GM23248 (cell line): ENCODE measurements around the gene ASIC5. TPM values are rescaled to one million over a fixed set of nuclear protein-coding genes. Genes with fewer than 3 reads are reported as not detected.

ENCODE experiments used
- DNase-seq: peaks from one replicate; pipeline ENCODE4 v3.0.0-alpha.2; 2015
- H2AFZ ChIP-seq: fragments of 200-600 bp; sonication (generic); 2 replicates; pipeline ENCODE4 v1.6.1; 2016; ENCODE audit warnings: antibody characterized with exemption
- H3F3A ChIP-seq: fragments of 200-600 bp; sonication (generic); 2 replicates; pipeline ENCODE4 v1.6.1; 2016; ENCODE audit warnings: mild to moderate bottlenecking, antibody characterized with exemption, mixed run types; ENCODE audit not compliant: insufficient read depth
- H3K27ac ChIP-seq: fragments of 200-600 bp; sonication (generic); 2 replicates; pipeline ENCODE4 v1.5.1; 2016; ENCODE audit warnings: mild to moderate bottlenecking
- H3K27me3 ChIP-seq: fragments of 200-600 bp; sonication (generic); replicated peaks from 2 replicates; pipeline ENCODE4 v1.6.1; 2016; ENCODE audit warnings: mild to moderate bottlenecking; ENCODE audit not compliant: insufficient read depth
- H3K36me3 ChIP-seq: fragments of 200-600 bp; sonication (generic); 2 replicates; pipeline ENCODE4 v1.6.1; 2016; ENCODE audit warnings: low read depth, mild to moderate bottlenecking
- H3K4me1 ChIP-seq: fragments of 200-600 bp; sonication (generic); 2 replicates; pipeline ENCODE4 v1.6.1; 2016; ENCODE audit warnings: mild to moderate bottlenecking; ENCODE audit not compliant: insufficient read depth
- H3K4me2 ChIP-seq: fragments of 200-600 bp; sonication (generic); one replicate; pipeline ENCODE4 v1.6.1; 2016; ENCODE audit warnings: mild to moderate bottlenecking; ENCODE audit not compliant: unreplicated experiment
- H3K4me3 ChIP-seq: fragments of 200-600 bp; sonication (generic); 2 replicates; pipeline ENCODE4 v1.5.1; 2016; ENCODE audit warnings: mild to moderate bottlenecking
- H3K79me2 ChIP-seq: fragments of 200-600 bp; sonication (generic); 2 replicates; pipeline ENCODE4 v1.6.1; 2016; ENCODE audit warnings: mild to moderate bottlenecking; ENCODE audit not compliant: insufficient read depth
- H3K9ac ChIP-seq: fragments of 200-600 bp; sonication (generic); 2 replicates; pipeline ENCODE4 v1.6.1; 2016; ENCODE audit warnings: mild to moderate bottlenecking
- H3K9me2 ChIP-seq: fragments of 200-600 bp; sonication (generic); 2 replicates; pipeline ENCODE4 v1.6.1; 2016; ENCODE audit warnings: mixed run types, mild to moderate bottlenecking, moderate library complexity; ENCODE audit not compliant: insufficient read depth
- H3K9me3 ChIP-seq: fragments of 200-600 bp; sonication (generic); one replicate; pipeline ENCODE4 v1.6.1; 2017; ENCODE audit warnings: low read depth
- H4K20me1 ChIP-seq: fragments of 200-600 bp; sonication (generic); 2 replicates; pipeline ENCODE4 v1.6.0; 2016; ENCODE audit not compliant: insufficient read depth
- EZH2 ChIP-seq: fragments of 200-600 bp; sonication (generic); IDR thresholded peaks from 2 replicates; pipeline ENCODE4 v1.6.1; 2018; ENCODE audit warnings: antibody characterized with exemption, mild to moderate bottlenecking; ENCODE audit not compliant: insufficient read depth, poor library complexity, severe bottlenecking
- EZH2phosphoT487 ChIP-seq: fragments of 200-600 bp; sonication (generic); IDR thresholded peaks from 2 replicates; pipeline ENCODE4 v1.6.1; 2018; ENCODE audit warnings: antibody characterized with exemption, moderate library complexity, mild to moderate bottlenecking, low read depth; ENCODE audit not compliant: insufficient read depth
- WGBS, 2 experiments: methylation state at CpG; one replicate each; pipeline ENCODE4 v1.1.6; 2015 to 2017; ENCODE audit warnings: low lambda C conversion rate in 2 of 2, low coverage in 1 of 2; ENCODE audit errors: missing lambda C conversion rate in 2 of 2; 5-methylcytosine and 5-hydroxymethylcytosine counted together
- in situ Hi-C: fragments of 300-500 bp; cut with MboI; formaldehyde crosslinking; loops from 2 replicates; pipeline ENCODE4 v1.15.0; 2020
- polyA plus RNA-seq: library from polyadenylated mRNA; unstranded; fragments of >200 nt; fragmentation: Nextera tagmentation; extraction: Ambion mirVana; gene quantifications from 2 replicates; pipeline ENCODE4 v1.2.1, GENCODE V29; 2016
- total RNA-seq: library from RNA; depleted of rRNA; stranded (reverse); fragments of >200 nt; shearing (Covaris generic); gene quantifications from 2 replicates; pipeline ENCODE4 v1.2.3, GENCODE V29; 2014

Gene ASIC5
- total and polyA plus RNA-seq, 2 experiments from 2014 or later: not detected

GRCh38 chr4:155820887-155821518 is 45.1 kb downstream of the ASIC5 start:
- no peak for DNase-seq
- Histone ChIP-seq H3K4me2 (no peak overlapping the region), H3K27ac (no peak overlapping the region), H3K4me1 (no peaks in the 10 kb centered on the region), H3K27me3 (no peaks in the 10 kb centered on the region), H3K9me3 (no peaks in the 10 kb centered on the region), H4K20me1 (no peaks in the 10 kb centered on the region), H3F3A (no peaks in the 10 kb centered on the region), H3K79me2 (no peaks in the 10 kb centered on the region), H3K9me2 (no peaks in the 10 kb centered on the region), H2AFZ (no peak overlapping the region), H3K4me3 (no peak overlapping the region), H3K36me3 (no peaks in the 10 kb centered on the region), H3K9ac (no peak overlapping the region)
- in situ Hi-C loops: no loop called here
- 52 to 59% methylated on average over 4 of the region's 4 CpGs for WGBS, 2 experiments
- TF ChIP-seq EZH2: no peak
- no peak for TF ChIP-seq EZH2phosphoT487

GRCh38 chr4:155819066-155819465 is 47.0 kb downstream of the ASIC5 start:
- Histone ChIP-seq H3K4me1 (no peaks in the 10 kb centered on the region), H3K27ac (no peak overlapping the region), H3K9me2 (no peaks in the 10 kb centered on the region), H2AFZ (no peak overlapping the region), H3F3A (no peaks in the 10 kb centered on the region), H3K9ac (no peak overlapping the region), H3K4me3 (no peak overlapping the region), H3K9me3 (no peaks in the 10 kb centered on the region), H3K4me2 (no peak overlapping the region), H4K20me1 (no peaks in the 10 kb centered on the region), H3K36me3 (no peaks in the 10 kb centered on the region), H3K27me3 (no peaks in the 10 kb centered on the region), H3K79me2 (no peaks in the 10 kb centered on the region)
- TF ChIP-seq EZH2 (no peak), EZH2phosphoT487 (no peak)
- in situ Hi-C loops: no loop called here
- WGBS, 2 experiments: 36% methylated on average over 1 of the region's 1 CpG
- no peak for DNase-seq

GRCh38 chr4:155818639-155819038 is 47.4 kb downstream of the ASIC5 start:
- Histone ChIP-seq H4K20me1 (no peaks in the 10 kb centered on the region), H3K9me3 (no peaks in the 10 kb centered on the region), H3K4me1 (no peaks in the 10 kb centered on the region), H3K27ac (no peak overlapping the region), H3K79me2 (no peaks in the 10 kb centered on the region), H3F3A (no peaks in the 10 kb centered on the region), H3K4me2 (no peak overlapping the region), H3K36me3 (no peaks in the 10 kb centered on the region), H3K4me3 (no peak overlapping the region), H2AFZ (no peak overlapping the region), H3K9me2 (no peaks in the 10 kb centered on the region), H3K9ac (no peak overlapping the region), H3K27me3 (no peaks in the 10 kb centered on the region)
- DNase-seq: no peak
- 69 to 75% methylated on average over 2 of the region's 2 CpGs for WGBS, 2 experiments
- TF ChIP-seq EZH2phosphoT487 (no peak), EZH2 (no peak)
- in situ Hi-C loops: no loop called here

GRCh38 chr4:155811083-155811482 is 55.0 kb downstream of the ASIC5 start:
- Histone ChIP-seq H3K4me3 (no peak overlapping the region), H3K27ac (no peak overlapping the region), H3K4me2 (no peak overlapping the region), H3K9me3 (no peaks in the 10 kb centered on the region), H3K36me3 (no peaks in the 10 kb centered on the region), H4K20me1 (no peaks in the 10 kb centered on the region), H3K27me3 (no peaks in the 10 kb centered on the region), H3K9ac (no peak overlapping the region), H3K4me1 (peaks cover 11% of the 10 kb centered on the region; the same call in 1 of the 2 replicates), H3K79me2 (no peaks in the 10 kb centered on the region), H2AFZ (peak overlapping the region; percentile 81; the same call in 1 of the 2 replicates), H3F3A (no peaks in the 10 kb centered on the region), H3K9me2 (no peaks in the 10 kb centered on the region)
- DNase-seq: no peak
- in situ Hi-C loops: no loop called here
- WGBS, 2 experiments: 85 to 90% methylated on average over 2 of the region's 2 CpGs
- TF ChIP-seq EZH2 (no peak), EZH2phosphoT487 (no peak)

- Histone ChIP-seq H3K9ac (no peak overlapping the region), H3K79me2 (no peaks in the 10 kb centered on the region), H2AFZ (peak overlapping the region; percentile 81), H3K4me2 (no peak overlapping the region), H3K4me1 (peaks cover 11% of the 10 kb centered on the region; the same call in 1 of the 2 replicates), H4K20me1 (no peaks in the 10 kb centered on the region), H3K27me3 (no peaks in the 10 kb centered on the region), H3K27ac (no peak overlapping the region), H3K36me3 (no peaks in the 10 kb centered on the region), H3K4me3 (no peak overlapping the region), H3F3A (no peaks in the 10 kb centered on the region), H3K9me3 (no peaks in the 10 kb centered on the region), H3K9me2 (no peaks in the 10 kb centered on the region)
- in situ Hi-C loops: loop anchor here (5.0 kb wide), 1 partner anchor 137 kb away; no protein-coding TSS in a partner anchor
- TF ChIP-seq EZH2phosphoT487: no peak
- TF ChIP-seq EZH2: no peak
- 96 to 100% methylated on average over 1 of the region's 1 CpG for WGBS, 2 experiments
- DNase-seq: peak; percentile 87
These were observed 56.2 kb downstream of the ASIC5 start for GRCh38 chr4:155809835-155810234.
